HG03575 (cell line): Measurements from ENCODE around the gene TRIP4.
"Not testable (repeated sequence)": the region's sequence is repeated elsewhere in the genome, so short reads cannot be mapped to it uniquely, and the experiment has no call there.

ENCODE experiments used
- ATAC-seq: cut with Tn5 transposase; IDR thresholded peaks from one replicate; pipeline ENCODE4 v1.9.1; 2021; ENCODE audit not compliant: unreplicated experiment, insufficient number of reproducible peaks, low FRiP score; ENCODE audit errors: extremely low read depth

TRIP4 gene

DNA sequence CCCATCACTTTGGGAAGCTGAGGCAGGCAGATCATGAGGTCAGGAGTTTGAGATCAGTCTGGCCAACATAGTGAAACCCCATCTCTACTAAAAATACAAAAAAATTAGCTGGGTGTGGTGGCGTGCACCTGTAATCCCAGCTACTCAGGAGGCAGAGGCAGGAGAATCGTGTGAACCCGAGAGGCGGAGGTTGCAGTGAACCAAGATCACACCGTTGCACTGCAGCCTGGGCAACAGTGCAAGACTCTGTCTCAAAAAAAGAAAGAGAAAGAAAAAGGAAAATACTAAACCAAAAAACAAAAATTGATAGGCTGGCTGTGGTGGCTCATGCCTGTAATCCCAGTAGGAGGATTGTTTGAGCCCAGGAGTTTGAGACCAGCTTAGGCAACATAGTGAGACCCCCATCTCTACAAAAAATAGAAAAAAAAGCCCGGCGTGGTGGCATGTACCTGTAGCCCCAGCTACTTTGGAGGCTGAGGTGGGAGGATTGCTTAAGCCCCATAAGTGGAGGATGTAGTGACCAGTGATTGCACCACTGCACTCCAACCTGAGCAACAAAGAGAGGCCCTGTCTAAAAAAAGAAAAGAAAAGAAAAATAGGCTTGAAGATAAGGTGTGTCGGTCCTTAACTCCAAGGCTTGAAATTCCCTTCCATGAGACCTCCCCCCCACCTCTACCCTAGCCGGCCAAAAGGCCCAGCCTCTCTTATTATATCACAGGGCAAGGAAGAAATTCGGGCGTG is 7.3 kb upstream of the TRIP4 start:
- not testable (repeated sequence) for ATAC-seq

DNA sequence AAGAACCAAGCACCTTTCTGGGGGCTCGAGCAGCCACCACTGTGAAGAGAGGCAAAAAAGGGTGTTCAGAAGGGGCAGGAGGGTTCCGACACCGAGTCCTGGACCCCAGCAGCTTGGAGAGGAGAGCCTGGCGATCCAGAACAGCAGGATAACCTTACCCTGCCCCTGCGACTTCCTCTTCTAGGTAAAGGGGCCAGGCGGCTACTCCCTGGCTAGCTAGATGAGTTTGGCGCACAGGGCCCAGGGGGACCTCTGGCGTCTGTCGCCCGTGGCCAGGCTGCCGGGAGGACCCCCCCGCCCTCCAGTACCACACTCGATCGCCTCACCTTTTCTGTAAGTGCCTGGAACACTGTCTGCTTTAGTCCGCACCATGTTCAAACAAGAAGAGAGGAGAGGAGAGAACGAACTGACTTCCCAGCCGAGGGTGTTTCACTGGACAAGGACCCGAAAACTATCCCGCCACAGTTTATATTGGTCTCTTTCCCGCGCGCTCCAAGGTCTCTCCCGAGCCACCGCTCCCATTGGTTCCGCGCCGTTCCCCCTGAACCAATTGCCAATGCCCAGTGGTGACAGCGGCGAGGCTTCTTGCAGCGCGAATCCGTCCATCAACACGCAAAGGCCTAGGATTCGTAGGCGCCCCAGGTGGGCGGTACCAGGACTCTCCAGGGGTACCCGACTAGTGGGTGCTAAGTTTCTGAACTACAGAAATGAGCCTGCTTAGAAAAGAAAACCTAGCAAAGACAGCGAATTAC is 6.5 kb upstream of the TRIP4 start, which contains the start of gene PCLAF:
PCLAF (minus strand) TSS at position 442 of the 752 bp plus-strand sequence; CDS start at position 372, 70 bp downstream.
- peak; percentile 81 for ATAC-seq

DNA sequence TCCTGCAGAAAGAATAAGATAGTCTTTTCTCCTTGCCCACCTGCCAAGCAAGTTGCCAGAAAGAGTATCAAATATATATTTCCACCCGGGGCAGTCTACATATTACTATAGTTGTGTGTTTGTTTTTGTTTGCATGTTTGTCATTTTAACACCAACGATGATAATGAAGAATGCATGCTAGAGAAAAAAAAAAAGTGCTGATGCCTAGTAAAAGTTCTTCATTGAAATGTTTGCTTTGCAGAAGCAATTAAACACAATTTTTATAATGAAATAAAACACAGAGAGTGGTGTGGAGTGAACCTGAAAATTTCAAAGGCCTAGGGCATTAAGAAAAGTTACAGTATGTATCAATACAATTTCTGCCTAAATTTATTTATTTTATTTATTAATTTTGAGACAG is 3.9 kb upstream of the TRIP4 start:
- ATAC-seq, result no peak

DNA sequence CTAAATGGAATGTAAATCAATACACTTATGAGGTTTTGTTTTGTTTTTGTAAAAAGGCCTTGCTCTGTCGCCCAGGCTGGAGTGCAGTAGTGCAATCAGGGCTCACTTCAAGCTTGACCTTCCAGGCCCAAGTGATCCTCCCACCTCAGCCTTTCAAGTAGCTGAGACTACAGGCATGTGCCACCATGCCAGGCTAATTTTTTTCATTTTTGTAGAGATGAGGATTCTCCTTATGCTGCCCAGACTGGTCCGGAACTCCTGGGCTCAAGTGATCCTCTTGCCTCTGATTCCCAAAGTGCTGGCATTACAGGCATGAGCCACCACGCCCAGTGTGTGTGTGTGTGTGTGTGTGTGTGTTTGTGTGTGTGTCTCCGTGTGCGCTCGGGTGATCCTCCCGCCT is 1.3 kb upstream of the TRIP4 start:
- no peak for ATAC-seq

DNA sequence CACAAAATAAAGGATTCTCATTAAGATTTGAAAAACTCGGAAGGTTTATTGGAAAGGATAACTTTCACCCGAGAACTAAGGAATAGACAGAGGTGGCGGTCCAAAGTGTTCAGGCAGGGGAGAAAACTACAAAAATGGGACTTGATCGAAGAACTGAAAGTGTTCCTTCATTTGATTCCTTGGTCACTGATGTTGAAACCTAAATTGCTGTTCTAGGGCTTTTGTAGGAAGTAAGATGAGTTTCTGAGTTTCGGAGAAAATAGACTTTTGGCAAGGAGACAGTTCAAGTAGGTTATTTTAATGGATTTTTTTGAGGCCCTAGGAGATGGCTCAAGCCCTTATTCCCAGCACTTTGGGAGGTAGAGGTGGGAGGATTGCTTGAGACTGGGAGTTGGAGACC is 1.4 kb downstream of the TRIP4 start:
- no peak for ATAC-seq

DNA sequence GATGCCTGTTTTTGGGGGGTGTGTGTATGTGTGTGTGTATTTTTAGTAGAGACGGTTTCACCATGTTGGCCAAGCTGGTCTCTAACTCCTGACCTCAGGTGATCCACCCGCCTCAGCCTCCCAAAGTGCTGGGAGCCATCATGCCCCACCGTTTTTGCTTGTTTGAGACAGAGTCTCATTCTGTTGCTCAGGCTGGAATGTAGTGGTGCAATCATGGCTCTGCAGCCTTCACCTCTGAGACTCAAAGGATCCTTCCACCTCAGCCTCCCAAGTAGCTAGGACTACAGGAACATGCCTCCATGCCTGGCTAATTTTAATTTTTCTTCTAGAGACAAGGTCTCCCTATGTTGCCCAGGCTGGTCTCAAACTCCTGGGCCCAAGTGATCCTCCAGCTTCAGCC is 4.8 kb downstream of the TRIP4 start:
- not testable (repeated sequence) for ATAC-seq

DNA sequence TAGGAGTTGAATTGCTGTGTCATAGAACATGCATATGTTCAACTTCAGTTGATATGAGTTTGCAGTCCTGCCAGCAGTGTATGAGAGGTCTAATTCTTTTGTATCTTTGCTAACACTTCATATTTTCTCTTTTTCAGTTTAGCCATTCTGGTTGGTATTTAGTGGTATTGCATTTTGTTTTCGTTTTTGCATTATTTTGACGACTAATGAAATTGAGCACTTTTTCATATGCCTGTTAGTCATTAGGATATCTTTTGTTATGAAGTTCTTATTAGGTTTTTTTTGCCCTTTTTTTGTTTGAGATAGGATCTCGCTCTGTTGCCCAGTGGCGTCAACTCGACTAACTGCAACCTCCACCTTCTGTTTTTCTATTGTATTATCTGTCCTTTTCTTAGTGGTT is 9.2 kb downstream of the TRIP4 start:
- ATAC-seq, result no peak

DNA sequence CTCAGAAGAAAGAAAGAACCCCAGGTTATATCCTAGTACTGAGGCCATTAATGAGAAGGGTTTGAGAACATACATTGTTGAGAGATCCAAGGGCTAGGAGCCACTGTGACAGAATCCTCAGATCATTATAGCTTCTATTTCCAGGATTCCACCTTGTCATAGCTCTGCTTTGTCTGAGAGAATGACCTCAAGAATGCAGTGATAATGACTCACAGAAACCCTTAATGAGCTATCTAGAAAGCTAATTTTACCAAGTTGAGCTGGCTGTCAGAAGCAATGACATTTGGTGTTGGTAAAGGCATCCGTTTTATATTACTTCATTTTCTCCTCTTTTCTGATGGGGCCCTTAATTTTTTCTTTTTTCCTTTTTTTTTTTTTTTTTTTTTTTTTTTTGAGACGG is 10.9 kb downstream of the TRIP4 start:
- ATAC-seq, result no peak

DNA sequence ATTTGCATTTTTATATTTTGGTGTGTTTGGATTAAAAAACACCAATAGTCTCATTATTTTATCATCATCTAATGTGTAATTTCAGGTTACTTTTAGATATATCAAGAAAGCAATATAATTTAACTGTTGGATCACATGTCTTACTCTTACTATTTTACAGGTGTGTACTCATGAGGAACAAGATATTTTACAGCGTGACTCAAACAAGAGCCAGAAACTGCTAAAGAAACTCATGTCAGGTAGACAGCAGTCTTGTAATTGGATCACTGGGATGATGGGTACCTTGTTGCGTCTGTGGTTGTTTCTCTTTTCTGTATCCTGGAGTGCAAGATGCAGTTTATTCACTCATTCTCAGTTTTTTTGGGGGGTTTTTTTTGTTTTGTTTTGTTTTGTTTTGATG is 12.9 kb downstream of the TRIP4 start:
- no peak for ATAC-seq

DNA sequence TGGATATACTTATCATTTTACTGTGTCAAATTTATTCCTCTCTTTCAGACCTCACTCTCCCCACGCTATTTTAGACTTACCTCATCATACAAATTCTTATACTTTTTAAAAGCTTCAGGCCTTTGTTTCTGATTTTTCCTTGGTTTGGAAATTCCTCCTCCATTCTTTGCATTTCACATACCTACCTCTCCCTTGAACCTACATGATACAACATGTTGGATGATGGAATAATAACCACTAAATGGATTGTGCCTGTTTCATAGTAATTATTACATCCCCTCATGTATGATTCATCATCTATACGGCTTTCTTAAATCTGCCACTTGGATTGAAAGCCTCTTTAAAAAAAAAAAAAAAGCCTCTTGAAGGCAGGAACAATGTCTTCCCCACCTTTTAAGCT is 24.6 kb downstream of the TRIP4 start:
- no peak for ATAC-seq

DNA sequence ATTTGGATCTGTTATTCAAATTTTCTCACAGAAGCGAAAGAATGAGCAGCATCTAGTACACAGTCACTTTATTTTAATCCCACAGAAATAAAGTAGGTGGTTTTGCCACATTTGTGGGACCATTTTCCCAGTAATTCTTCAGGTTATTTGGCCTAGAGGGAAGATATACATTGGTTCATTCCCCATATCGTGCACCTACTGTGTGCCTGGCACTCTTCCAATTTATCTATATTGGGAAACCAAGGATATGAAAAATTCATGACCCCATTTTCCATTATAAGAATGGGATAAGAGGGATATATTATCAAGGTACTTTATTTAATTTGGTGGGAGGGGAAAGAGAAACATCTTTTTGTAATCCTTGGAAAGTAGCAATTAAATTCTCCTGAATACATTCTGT is 35.1 kb downstream of the TRIP4 start:
- ATAC-seq, result no peak

DNA sequence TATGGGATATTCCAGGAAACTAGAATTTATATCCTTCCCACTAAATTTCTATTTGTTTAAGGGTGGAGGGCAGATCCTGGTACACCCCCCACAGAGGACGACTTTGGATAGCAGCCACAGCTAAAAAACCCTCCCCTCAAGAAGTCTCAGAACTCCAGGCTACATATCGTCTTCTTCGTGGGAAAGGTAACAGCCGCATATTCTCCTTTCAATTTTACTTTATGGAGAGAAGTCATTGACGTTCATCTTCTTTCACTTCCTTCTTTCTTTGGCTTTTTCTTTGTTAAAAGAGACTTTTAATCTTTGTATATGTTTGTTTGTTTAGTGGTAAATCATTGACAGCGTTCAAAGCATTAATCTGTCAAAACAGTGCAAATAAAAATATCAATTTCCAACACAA is 36.3 kb downstream of the TRIP4 start:
- ATAC-seq, result no peak

DNA sequence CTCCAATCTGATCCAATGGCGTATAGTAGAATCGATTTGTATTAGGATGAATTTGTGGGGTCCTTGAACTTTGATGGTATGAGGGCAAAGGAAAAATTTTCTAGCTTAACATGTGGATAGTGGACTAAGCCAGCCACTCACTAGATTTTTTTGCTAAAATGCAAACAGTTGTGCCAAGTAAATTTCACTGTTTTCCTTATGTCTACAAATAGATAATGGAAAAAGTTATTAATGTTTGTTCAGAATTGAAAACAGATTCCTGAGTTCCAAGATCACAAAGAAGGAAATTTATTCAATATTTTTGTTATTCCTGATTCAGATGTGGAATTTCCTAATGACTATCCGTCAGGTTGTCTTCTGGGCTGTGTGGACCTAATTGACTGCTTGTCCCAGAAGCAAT is 37.6 kb downstream of the TRIP4 start:
- ATAC-seq, result no peak

DNA sequence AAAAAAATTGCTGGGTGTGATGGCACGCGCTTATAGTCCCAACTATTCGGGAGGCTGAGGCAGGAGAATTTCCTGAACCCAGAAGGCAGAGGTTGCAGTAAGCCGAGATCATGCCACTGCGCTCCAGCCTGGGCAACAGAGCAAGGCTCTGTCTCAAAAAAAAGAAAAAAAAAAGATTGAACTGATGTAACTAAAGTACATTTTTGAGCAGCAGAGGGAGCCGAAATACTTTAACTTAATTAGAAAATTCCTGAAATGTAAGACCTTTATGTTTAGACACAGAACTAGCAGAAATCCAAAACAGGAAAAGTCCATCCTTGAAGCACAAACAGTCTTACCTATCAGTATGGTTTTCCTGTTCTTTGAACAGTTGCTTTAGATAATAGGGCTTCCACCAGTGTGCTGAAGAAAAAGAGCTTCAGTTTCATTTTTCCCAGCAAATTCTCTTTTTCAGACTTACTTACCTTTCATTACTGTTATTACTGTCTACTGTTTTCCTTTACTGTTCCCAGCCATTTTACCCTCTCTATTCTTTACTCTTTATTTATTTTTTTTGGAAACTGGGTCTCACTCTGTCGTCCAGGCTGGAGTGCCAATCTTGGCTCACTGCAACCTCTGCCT is 39.3 kb downstream of the TRIP4 start:
- ATAC-seq, result no peak

DNA sequence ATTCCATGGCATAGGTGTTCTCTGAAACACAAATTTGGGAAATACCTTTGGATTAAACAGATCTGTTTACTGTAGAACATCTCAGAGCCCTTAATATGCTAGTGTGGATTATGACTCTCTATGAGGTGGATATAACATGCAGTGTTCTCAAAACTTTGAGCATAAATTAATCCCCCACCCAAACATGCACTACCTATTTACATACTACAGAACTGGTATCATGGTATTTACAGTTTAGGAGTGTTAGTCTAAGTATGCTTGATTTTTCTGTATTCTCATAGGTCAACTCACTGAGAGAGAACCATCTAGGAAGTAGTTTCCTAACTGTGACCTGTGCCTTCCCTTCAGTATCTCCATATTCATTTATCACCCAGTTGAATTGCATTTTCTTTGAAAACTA is 41.8 kb downstream of the TRIP4 start:
- ATAC-seq, result no peak

DNA sequence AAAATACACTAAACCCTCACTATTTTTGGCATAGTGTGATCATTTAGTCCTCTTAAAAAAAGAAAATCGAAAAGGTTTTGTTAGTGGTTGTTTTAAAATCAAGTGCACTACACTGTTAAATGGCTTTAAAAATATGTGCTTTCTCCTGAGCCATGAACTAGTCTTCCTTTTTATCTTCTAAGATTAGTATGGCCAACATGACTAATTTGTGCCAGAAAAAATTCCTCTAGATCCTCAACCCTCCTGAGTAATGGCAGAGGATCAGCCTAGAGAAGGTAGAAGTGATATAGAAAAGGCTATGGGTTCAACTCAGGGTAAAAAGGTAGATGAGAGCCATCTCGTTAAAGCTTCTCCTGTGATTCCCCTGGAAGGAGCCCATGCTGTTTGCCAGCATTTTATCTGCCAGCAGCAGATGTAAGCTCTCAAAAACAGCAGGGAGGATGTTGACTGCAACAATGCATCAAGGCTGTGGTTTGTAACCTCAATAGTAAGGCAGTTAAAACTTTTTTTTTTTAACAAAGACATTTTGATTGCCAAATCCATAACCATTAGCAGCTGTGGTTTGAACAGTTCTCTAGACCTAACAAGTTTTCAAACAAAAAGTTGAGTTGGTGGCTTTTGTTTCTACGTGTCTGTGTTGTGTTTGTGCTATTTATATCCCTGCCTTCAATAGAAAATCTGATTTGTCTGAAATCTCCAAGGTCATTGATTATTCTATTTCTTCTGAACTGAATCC is 42.5 kb downstream of the TRIP4 start:
- no peak for ATAC-seq

DNA sequence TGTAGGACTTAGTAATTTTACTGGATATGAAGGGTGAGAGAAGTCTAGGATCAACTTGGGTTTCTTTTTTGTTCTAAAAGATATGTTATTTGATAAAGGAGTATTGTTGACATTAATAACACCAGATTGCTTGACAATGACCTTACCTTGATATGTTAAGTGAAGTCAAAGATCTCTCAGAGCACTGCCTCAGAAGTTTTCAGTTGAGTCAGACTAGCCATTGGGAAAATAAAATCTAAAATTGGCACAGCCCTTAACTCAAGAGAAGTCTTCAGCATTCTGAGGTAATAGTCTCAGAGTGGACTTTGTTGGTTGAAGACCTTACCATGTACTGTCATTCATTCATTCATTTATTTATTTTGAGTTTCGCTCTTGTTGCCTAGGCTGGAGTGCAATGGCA is 50.3 kb downstream of the TRIP4 start:
- ATAC-seq, result no peak

DNA sequence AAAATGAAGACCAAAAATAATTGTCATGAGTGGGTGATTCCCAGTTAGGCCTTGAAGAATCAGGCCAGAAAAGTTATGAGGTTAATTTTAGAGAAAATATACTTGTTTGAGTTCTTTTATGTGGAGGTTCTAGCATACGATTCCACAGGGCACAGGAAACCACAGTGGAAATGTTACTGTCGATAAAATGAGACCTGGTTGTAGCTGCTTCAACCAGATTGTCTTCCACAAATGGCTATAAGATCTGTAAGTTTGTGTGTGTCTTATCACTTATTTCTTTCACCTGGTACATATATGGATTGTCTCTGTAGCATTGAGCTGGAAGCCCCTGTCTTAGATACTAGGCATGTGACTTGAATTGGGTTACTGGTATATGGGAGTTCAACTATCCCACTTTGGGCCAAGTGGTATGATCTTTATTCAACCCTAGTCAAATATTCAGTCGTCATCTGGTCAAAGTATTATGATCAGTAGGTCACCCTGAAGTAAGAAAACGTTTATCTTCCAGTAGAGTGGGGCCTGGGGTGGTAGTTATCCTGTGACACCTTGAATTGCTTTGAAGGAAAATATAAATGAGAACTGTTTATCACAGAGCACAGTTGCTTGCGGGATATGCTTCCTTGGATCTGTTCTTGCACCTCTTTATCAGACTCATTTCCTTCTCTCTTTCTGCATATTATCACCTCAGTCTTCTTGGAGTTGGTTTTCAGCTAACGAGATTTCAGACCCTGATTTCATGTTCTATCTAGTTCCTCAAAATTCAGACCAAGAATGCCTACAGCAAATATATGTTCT is 51.2 kb downstream of the TRIP4 start:
- ATAC-seq, result no peak

DNA sequence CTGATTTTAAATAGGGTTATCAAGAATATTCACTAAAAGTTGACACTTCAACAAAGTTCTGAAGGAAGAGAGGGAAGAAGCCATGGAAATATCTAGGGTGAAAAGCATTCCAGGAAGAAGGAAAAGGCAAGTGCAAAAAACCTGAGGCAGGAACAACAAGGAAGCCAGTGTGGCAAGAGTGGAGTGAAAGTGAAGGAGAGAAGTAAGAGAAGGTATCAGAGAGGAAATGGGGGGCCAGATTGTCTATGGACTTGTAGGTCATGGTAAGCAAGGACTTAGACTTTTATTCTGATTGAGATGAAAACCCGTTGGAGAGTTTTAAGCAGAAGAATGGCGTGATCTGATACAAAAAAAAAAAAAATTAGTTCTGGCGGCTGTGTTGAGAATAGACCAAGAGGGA is 54.2 kb downstream of the TRIP4 start:
- ATAC-seq, result no peak
